CD4-positive, alpha-beta T cell treated with Interleukin-4 for 1 hour (primary cell): Measurements from ENCODE around the gene PFDN6.
A peak's percentile ranks its signal among the peaks of the same experiment; 100 is the strongest.

Experiments used
- DNase-seq, 2 donors: peaks; one replicate each; pipeline ENCODE4 v3.0.0-alpha.2; 2020 to 2022

PFDN6 gene

DNA sequence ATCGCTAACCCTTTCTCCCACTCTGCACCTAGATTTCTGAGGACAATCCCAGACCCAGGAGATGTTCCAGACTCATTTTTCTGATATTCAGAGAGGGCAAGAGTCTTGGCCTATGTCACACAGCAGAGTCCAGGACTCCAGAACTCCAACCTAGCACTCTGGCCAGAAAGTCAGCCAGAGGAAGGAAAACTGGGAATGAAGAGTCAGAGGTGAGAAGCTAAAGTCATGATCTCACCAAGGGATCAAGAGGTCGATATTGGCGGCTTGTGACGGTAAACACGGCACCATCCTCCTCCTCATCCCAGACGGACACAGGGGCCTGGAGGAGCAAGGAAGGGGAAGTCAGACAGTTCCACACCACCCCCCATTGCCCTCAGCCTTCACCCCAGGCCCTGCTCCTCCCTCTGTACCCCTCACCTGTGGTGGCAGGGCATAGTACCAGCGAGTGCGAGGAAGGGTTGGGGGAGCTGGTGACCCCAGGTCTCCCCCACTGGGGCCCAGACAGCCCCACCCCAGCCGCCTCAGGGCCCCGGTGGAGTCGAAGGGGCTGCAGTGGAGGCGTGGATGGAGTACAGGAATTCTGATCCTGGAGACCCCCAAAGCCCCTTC is 7.5 kb downstream of the PFDN6 start:
- no peak for DNase-seq

DNA sequence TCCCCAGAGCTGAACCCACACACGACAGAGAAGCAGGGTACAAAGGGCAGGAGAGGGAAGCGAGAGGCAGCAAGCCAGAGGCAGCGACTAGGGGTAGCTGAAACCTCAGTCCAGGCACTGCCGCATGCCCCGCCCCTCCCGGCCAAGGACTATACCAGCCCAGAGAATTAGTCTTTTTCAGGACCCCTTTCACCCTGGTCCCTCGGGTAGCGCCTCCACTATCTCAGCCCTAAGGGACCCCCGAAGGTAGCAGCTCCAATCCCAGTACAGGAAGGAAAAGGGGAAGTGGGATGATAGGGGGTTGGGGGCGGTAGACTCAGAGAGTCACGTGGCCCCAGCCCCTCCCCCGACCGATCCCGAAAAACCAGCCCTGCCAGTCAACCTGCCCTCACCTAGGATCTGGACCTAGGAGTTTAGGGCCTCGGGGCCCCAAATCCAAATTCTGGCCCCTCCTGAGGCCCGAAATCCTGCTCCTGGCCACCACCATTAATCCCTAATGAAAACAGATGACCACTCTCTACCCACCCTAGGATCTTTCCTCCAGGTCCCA is 8.1 kb downstream of the PFDN6 start:
- no peak for DNase-seq

DNA sequence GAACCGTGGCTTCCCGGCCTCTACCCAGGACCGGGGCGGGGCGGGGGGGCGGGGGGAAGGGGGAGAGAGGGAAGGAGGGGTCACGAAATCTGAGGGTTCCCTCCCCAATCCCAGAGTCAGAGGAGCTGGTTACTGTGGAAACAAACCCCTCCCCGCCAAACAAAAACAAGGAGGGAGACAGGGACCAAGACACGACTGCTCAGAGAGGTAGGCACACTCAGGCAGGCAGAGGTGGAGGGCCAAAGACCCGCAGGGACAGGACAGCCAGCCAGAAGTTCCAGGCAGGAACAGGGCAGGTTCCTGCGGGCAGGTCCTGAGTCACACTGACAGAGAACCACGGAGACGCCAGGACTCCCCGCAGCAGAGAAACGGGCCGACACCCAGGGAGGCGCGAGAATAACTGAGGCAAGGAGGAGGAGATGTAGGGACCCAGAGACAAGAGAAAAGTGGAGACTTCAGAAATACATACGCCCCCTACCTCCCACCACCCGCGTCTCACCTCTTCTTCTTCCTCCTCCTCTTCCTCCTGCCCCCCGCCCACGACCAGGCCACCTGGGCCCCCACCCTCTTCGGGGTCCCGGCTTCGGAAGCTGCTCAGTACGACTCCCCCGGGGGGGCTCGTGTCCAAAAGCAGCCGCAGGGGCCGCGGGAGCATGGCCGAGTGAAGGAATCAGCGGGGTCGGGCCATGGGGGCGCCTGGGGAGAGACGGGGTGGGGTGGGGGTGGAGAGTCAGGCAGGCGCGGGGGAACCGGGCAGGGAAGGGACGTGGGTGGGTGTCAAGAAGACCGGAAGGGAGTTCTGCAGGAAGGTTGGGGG is 8.8 kb downstream of the PFDN6 start:
- peak; percentile 88 to 90 for DNase-seq

DNA sequence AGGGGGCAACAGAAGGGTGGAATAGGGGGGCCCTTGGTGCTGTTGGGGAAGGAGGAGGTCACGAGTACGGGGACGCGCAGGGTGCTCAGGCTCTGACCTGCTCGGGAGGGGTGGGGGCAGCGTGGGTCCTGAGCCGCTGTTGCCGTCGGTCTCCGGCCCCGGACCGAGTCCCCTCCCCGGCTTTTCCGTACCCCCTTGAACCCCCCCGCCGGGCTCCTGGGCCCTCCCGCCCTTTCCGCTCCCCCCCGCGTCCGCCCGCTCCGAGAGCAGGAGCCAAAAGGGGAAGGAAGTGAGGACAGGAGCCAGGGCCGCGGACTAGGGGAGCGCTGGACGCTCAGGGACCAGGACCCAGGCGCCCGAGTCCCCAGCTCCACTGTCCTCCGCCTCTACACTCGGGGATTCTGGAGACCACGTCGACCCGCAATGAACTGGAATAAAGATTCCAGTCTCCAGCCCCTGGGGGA is 9.4 kb downstream of the PFDN6 start, which contains the start of gene RGL2:
RGL2 (minus strand) TSS at position 170 of the 464 bp plus-strand sequence. CDS start 332 bp downstream, outside the sequence.
- DNase-seq, result peak; percentile 73 to 75

DNA sequence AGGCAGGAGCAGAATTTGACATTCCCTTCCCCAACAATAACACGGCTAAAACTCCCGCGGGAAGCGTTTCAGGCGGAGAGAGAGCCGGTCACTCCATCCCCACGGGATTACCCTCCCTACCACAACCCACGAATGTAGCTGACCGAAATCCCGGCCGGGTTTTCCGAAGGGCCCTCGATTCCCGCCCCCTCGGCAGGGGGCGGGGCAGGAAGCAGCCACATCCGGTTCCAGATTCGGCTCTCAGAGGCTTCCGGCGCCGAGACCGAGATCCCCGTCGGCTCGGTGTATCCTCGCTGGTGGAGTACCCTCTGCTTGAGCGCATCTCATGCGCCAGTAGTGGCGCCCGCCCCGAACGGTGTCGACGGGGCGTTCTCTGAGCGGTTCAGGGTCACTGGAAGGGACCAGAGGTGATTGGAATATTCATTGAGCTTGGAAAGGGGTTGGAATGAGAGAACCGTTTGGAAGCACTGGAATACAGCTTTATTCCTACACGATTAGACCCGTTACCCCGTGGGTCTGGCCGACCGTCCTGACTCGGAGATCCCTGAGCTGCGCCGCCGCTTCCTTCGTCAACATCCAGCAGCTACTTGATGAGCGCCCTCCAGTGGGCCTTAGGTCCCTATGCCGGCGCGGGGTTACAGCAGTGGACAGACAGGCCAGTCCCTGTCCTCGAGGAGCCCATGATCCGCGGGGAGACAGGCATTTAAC is 10.0 kb downstream of the PFDN6 start:
- DNase-seq, result peak; percentile 93 to 94

DNA sequence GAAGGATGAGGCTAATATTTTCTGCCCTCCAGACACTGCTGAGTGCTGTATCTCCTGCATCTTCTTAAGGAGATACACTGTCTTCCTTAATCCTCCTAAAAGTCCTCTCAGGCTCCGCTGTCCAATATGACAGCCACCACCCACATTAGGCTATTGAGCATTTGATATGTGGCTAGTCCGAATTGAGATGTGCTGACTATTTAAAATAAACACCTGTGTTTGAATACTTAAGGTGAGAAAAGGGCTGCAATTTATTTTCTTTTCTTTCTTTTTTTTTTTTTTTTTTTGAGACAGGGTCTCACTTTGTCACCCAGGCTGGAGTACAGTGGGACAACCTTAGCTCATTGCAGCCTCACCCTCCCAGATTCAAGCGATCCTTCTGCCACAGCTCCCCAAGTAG is 12.5 kb downstream of the PFDN6 start:
- DNase-seq, result no peak

DNA sequence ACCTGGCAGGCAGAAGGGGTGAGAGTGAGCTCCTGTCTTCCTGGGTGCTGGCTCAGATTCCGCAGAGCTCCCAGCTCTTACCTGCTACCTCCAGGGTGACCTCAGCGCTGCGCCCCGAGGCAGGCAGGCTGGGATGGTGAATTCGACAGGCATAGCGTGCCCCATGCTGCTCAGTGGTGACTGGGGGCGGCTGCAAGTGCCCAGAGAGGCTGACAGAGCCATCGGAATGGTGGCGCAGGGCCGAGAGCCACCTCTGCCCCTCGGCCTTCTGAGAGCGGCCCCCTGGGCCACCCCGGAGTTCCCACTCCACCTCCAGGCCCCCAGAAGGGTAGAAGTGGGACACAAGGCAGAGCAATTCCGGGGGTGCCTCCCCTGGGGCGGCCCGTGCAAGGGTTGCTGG is 14.8 kb downstream of the PFDN6 start:
- DNase-seq, result no peak

DNA sequence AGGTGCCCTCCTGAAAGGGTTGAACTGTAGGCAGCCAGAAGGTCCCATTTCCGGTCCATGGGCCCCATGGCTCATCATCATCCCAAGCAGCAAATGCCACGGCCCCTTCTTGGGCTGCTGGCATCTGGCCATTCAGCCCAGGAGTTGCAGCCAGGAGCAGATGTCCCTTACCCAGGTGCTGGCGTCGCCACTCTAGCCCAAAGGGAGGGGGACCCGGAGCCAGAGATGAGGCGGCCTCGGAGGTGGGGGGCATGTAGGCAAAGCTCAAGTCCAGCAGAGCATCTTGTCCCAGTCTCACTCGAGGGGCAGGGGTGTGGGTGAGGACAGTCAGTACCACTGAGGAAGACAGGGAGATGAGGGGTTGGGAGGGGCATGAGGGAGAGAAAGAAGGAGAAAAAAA is 15.7 kb downstream of the PFDN6 start:
- no peak for DNase-seq

DNA sequence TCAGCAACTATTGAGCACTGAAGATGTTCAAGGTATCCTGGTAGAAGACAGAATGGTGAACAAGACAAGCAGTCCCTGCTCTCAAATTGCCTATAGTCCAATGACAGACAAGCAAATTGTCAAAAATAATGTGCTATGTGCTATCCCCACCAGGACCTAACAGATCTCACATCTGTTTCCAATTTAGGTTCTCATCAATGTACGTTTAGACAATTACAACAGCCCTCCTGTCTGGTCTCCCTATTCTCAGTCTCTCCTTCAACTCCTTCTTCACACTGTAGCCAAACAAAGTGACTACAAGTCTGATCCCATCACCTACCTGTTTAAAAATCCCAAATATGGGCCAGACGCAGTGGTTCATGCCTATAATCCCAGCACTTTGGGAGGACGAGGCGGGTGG is 17.0 kb downstream of the PFDN6 start:
- no peak for DNase-seq

DNA sequence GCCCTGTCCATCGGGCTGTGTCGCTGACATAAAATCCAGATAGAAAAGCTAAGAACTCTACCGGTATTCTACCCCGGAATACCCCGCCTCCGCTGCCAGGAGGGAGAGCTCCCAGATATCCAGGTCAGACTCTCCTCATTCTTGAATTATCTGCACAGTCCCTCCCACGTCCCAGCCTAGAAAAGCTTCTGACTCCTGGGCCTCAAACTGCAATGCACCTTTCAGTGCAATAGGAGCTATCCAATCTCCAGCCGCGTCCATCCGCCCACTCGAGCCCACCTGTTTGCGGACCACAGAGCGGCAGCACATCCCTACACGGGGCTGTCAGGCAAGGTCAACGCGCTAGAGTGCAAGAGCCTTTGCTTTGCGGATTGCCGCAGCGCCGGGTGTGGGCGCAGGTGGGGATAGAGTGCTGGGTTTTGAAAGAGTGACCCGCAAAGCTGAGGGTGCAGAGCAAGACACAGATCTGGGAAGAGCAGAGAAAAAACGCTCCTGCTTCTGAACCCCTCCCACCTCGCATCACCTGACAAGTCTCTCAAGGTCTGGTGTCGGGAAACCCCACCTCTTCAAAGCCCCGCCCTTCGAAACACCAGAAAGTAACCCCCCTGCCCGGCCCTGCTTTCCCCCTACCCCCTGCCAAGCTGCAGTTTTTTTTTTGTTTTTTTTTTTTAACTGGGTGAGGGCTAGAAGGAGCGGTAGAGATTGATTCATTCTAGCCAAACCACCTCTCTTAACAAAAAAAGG is 23.1 kb downstream of the PFDN6 start:
- DNase-seq, result peak; percentile 94 to 95

DNA sequence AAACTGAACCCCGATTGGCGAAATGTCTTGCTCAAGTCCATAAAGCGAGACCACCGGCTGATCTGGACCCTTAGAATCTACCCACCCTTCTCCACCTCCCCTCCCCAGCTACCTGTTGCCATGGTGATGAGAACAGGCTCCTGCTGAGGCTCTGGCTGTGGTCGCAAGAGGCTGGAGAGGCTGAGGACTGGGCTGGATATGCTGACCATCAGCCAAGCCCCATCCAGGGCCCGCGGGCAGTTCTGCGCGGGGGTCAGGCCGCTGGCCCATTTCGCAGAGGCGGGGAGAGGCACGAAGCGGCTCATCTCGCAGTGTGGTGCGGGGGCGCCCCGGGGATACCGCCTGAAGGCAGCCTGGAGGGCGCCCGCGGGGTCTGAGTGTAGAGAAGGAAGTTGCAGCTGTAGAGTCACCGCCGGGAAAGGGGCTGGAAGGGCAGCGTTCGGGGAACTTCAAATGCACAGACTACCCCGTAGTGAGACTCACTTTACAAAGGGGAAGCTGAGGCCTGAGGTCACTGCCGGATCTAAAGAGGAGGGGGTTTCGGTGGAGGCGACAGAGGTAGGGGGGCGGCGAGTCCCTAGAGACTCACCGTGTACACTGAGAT is 23.8 kb downstream of the PFDN6 start:
- DNase-seq, result peak in 1 of 2 donors; percentile 62

DNA sequence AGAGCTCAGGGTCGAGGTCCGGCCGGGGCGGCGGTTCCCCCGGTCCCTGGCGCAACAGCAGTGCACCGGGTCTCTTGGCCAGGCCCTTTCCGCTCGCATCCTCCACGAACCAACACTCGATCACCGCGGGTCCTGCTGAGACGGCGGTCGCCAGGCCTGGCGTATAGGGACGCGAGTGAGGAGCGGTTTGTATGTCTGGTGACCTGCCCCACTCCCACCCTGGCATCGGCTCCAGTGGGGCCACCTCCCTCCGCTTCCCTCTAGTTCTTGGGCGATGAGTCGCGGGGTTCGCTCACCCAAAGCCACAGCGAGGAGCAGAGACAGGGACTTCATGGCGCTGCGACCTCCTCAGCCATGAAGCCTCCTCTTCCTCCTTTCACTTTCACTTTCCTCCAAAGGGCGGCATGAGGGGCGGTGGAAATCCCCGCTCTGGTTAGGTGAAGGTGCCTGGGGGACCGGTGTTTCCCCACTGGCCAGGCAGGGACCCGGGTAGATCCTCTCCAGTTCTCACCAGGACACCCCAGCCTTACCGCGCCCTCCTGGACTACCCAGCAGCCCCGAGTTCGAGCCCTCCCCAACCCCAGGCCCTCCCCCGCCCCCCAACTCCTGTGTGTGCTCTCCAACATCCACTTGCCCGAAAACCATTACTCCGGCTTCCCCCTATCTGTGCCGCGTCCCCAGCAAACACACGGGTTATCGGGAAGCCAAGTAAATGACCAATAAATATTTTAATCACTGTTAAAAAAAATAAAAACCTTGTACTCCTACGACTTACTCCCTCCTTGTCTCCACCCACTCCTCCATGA is 24.5 kb downstream of the PFDN6 start, which contains the start of gene TAPBP:
TAPBP (minus strand) TSS at position 370 of the 806 bp plus-strand sequence; CDS start at position 333, 37 bp downstream.
- DNase-seq, result peak; percentile 95

DNA sequence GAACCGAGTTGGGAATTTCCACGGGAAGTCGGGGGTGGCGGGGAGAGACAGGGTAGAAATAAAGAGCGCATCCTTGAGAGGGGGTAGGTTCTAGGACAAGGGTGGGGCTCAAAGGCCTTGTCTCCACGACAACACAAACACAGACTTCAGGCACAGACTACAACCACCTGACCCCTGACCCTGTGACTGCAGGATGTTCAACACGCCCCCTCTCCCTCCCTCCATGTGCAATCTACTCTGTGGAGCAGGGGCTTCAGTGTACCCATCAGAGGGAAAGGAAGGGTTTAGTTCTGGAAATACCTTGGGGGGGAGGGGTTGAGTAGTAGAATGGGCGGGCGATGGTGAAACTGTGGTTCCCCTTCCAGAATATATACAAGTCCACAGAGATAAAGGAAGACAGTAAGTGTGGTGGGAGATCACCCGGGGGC is 25.1 kb downstream of the PFDN6 start:
- DNase-seq, result peak; percentile 92 to 93

DNA sequence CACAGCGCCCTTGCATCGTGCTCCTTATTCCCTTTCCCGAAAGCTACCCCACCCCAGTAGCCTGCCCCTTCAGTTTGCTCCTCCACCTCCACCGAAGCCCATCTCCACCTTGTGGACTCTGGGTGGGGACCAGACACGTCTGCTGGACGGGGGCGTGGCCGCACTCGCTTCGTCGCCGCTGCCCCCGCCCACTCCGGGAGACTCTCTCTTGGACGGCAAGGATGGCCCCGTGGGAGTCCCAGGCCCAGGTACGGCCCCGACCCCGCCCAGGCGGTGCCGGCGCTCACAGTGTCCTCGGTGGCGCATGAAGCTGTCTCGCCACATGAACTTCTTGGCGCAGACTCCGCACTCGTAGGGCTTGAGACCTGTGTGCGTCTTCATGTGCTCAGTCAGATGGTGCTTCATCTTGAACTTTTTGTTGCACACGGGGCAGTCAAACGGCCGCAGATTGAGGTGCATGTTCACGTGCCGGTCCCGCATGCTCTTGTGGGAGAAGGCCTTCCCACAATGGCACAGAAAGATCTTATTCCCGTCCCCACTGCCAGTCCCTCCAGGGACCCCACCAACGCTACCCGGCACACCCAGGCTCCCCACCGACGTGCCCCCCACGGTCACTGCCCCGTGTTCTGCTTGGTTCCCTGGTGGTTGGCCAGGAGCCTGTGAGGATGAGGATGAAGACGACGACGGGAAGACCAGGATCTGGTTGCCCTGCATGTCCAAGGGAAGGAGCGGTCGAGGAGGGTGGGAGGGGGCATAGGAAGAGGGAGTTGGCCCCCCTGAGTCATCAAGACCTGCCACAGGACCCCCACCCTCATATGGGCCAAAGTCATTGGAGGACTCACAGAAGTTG is 25.8 kb downstream of the PFDN6 start:
- peak in 1 of 2 donors; percentile 52 for DNase-seq

DNA sequence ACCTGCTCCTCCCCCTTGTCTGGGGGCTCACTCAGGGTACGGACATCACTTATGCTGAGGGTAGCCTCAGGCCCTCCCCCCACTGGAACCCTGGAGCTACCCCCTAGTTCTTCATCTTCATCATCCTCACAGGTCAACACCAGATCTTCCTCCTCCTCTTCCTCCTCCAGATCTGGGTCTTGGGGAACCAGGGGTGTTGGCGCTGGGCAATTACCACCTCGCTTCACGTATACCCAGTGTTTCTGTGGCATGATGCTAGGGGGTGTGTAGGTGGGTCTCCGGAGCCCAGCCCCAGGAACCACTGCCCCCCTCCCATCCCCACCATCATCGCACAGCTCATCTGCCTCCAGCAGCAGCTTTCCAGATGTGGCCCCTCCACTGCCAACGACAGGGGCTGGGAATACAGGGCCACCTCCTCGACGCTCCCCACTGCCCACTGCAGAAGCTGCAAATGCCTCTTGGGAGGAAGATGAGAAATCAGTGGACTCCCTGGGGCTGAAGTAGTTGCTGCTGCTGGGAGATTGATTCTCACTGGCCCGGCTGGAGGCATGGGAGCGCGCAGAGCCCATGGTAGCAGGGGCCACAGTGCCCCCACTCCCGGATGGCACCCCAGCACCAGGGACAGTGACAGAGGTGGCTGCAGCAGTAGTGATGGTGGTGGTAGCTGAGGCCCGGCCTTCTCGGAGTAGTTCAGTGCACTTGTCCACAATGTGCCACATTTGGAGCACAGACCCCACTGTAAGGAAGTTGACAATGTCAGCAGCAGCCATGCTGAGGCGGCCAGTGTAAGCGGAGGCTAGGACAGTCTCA is 26.6 kb downstream of the PFDN6 start:
- no peak for DNase-seq

DNA sequence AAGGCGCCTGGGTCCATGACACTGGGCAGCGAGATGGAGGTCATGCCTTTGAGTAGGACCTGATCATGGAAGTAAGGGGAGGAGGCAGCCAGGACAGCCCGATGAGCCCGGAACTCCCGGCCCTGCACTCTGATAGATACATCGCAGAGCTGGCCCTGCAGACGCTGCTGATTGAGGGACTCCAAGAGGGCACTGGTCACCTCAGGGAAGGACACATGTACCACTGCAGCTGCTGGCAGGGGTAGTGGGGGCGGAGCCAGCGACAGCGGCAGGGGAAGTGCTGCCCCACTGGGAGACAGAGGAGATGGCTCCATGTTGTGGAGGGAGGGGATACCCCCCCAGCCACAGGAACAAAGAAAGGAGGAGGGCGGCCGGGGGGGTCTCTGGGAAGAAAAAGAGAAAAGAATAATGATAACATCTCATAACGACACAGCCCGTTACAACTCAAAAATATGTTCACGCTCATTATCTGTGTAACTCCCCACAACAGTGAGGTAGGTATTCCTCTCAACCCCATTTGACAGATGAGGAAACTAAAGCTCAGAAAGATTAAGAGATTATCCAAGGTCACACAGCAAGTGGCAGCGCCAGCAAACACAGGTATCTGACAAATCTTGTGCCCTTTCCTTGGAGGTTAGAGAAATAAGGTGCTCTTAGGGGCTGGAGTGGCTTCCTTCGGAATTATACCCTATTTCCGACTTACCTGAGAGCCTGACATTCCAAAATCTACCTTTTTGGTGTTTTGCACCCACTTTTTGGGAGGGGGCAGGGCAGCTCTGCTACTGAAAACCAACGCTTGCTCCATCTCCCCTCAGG is 27.4 kb downstream of the PFDN6 start:
- peak in 1 of 2 donors; percentile 38 for DNase-seq

DNA sequence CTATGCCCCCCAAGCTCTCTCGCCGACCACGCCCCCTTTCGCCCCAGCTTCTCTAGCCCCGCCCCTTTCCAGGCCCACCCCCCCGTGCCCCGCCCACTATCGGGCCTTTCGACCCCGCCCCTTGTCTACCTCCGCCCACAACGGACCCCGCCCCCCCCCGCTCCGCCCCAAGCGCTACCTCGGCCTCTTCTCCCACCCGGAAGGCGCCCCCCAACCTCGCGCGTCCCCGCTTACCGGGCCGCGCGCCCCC is 27.9 kb downstream of the PFDN6 start:
- DNase-seq, result no peak

DNA sequence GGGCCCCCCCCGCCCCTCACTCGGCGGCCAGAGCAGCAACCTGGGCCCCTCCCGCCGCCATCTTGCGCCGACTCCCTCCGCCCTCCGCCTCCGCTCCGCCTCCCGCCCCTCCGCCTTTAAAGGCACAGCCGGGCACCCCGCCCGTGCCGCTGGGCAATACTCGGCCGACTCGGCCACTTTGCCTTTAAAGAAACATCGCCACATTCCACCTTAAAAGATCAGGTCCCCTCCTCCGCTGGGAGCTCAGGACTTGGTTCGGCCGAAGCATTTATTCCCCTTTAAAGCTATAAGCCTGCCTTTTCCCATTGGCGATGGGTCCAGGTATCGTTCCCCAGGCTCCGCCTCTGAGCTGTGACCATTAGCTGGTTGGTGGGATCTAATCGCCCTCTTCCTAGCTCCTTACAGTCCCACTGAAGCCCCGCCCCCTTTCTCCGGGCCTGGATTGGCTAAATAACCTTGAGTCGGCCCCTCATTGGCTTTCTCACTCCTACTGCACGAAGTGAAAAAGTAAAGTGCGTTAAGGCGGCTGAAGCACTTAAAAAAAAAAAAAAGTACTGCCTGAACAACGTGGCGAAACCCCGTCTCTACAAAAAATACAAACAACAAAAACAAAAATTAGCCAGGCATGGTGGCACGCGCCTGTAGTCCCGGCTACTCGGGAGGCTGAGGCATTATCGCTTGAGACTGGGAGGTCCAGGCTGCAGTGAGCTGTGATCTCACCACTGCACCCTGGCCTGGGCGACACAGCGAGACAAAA is 28.4 kb downstream of the PFDN6 start, which contains the start of gene ZBTB22:
ZBTB22 (minus strand) TSS at position 76 of the 757 bp plus-strand sequence. CDS start 828 bp downstream, outside the sequence.
- DNase-seq, result peak; percentile 97 to 98
